SKM-1 treated with dmso at 0.1 percent for 144 hours (cell line): Measurements from ENCODE around the gene CALCB.

Source experiments
- DNase-seq: peaks from one replicate; lab custom pipeline; 2025; ENCODE audit not compliant: unreplicated experiment; lab: John Stamatoyannopoulos, UW

Gene CALCB

DNA sequence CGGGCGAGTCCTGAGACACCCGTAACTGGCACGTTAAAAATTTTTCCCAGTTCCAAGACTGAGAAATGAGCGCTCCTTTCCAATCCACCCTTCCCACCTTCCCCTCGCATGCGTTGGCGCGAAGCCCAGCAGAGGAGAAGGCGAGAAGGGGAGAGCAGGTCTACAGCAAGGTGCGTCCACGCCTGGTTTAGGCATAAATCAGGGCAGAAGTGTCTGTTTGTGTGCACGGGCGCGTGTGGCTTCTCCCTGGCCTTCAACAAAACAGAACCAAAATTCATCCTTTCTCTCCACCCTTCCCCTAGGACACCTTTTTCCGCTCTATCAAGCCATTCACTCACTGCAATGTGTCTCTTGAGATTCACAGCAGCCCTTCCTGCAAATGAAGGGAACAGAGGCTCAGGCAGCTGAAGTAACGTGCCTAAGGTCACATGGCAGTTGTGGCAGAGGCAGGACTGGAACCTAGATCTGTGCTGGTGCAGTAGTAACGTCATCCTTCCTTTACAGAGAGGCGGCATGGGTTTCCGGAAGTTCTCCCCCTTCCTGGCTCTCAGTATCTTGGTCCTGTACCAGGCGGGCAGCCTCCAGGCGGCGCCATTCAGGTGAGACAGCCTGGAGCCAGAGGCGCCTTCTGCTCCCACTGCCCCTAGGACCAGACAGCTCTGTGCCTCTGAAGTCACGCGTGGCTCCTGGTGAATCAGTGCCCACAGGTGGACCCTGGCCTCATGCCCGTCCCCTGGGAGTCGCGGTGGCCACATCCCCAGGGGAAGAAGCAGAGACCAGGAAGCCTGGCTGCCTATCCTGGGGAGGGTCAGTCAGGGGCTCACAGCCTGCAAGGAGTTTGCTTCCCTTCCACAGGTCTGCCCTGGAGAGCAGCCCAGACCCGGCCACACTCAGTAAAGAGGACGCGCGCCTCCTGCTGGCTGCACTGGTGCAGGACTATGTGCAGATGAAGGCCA is 1.1 kb downstream of the CALCB start:
- peak; percentile 93 for DNase-seq

- no peak for DNase-seq
Observed at GRCh38 chr11:15075162-15075526, 1.8 kb downstream of the CALCB start.

DNA sequence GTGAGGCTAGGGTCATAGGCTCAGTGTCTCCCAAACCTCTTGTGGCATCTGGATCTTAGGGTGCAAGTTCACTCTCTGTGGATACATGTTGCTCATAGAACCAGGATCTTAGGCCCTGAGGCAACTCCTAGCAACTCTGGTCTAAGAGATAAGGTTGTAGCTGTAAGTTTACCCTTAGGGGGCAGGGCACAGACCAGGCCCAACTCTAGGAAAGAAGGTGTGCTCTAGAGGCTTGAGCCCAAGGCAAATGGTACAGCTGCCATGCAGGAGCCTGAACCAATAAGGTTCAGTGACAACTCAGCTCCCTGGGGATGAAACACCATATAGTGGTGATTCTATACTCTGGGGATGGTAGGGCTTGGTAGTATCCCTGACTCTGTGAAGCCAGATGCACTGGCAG is 17.8 kb downstream of the CALCB start:
- DNase-seq = no peak

DNA sequence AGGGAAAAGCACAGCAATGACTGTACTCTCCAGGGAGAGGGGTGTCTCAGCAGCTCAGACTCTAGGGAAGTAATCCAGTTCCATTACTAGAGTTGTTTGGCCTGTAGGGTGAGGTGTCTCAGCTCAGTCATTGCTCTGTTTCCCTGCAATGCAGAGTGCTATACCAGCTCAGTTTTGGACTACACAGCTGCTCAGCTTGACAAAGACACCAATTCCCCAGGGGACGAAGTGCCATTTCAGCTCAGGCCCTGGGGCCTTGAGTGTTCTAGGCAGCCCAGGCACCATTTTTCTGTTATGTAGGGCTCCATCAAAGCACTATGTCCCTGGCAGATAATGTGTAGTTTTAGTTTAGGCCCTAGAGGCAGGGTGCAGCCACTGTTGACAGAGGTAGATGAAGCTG is 18.2 kb downstream of the CALCB start:
- DNase-seq = no peak

- DNase-seq = peak; percentile 21
Observed at GRCh38 chr11:15093432-15093831, 20.0 kb downstream of the CALCB start.

DNA sequence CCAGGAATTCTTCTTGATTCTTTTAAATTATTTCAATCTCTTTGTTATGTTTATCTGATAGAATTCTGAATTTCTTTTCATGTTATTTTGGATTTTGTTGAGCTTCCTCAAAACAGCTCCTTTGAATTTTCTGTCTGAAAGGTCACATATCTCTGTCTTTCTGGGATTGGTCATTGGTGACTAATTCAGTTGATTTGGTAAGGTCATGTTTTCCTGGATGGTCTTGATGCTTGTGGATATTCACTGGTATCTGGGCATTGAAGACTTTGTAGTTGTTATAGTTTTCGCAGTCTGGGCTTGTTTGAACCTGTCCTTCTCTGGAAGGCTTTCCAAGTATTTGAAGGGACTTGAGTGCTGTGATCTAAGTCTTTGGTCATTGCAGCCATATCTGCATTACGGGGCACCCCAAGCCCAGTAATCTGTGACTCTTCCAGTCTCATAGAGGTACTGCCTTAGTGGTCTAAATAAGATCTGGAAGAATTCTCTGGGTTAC is 22.4 kb downstream of the CALCB start:
- DNase-seq = no peak

GRCh38 chr11:15097411-15097810 is 24.0 kb downstream of the CALCB start:
- no peak for DNase-seq

- DNase-seq = no peak
Observed at GRCh38 chr11:15099267-15099666, 25.9 kb downstream of the CALCB start.

DNA sequence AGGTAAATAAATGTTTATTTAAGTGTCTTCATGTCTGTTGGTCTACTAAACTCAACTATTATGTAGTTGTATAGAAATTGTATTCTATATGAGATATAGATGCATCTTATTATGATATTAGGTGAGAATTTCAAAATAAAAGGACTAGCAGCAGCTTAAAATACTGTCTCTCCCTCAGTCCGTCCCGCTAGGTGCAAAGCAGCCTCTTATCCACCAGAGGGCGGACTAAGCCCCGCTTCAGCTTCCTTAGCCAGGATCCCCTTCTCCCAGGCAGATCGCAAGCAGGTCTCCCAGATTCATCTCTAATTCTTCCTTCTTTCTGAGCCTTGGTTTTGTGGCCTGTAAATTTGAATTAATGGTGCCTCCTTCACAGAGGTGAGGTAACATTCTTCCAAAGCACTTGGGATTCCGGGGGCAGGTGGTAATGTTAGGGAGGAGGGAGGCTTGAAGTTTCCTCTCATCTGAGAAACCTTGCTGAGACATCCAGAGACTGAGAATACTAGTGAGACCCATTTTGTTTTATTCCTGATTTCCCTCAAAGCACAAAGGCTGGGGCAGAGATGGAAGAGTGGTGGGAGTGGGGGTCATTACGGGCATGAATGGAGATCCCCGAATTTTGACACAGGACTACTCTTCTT is 27.8 kb downstream of the CALCB start:
- peak; percentile 66 for DNase-seq

DNA sequence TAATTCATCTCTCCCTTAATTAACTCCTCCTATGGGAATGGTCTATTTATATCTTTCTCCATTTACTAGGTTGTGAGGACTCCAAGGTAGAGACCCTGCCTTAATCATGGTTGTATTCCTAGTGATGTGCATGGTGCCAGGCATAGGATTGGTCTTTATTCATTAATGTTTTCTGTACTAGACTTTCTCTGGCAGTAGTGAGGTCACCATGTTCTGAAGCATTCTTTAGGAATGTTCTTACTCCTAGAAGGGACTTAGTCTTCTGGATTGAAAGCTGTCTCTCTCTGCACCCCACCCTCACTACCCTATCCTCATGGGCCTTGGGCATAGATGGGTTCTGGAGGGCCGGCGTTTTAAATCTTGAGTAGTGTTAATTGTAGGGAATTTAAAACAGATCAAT is 30.8 kb downstream of the CALCB start:
- no peak for DNase-seq

GRCh38 chr11:15106201-15106965 is 33.0 kb downstream of the CALCB start:
- no peak for DNase-seq

DNA sequence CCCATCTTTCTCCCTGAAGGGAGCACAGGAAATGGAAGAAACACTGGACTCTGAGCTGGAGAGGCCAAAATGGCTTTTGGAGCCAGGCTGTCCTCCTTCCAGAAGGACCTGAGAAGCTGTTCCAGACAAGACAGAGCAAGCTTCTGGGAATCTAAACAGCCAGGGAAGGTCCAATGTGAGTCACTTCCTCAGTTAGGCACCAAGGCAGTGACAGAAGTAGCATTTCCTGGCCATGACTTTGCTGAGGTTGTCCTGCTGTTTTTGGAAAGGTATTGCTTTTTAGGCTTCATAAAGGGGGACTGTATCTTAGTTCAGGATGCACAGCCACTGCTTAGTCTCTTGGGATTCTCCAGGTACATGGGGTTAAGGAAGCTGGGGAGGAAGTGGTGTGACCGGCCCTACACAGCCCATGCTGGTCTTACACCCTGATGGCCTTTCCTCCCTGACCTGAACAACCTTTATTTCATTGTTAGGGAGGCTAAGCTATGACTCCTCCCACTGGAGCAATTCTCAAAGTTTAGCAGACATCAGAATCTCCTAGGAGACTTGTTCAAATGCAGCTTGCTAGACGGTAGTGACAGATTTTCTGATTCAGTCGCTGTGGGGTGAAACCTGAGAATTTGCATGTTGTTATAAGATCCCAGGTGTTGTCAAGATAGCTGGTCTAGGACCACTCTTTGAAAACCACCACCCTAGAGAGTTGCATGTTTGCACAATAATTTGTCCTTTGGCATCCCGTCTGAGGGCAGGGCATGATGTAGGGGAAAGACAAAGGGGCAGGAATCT is 34.5 kb downstream of the CALCB start:
- DNase-seq = no peak

DNA sequence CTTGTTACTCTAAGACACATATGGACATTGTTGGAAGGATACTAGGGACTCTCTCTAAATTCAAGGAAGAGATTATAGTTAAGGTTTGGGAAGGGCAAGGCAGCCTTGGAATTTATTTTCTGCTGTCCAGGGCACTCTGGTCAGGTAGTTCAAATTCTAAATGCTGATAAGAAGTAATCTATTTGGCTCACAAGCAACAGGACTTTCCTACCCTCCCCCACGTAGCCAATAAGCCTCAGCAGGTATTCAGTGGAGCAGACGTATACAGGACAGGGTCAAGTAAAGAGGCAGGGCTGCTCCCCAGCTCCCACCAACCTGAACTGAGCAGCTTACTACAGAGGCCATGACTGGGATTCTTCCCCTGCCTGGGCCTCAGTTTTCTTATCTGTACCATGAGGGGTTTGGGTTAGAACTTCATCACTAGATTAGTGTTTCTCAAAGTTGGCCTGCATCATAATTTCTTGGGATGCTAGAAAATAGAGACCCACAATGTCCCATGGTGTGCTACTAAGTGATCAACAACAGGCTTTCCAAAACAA is 35.3 kb downstream of the CALCB start:
- DNase-seq = no peak

GRCh38 chr11:15109602-15110001 is 36.2 kb downstream of the CALCB start:
- no peak for DNase-seq

DNA sequence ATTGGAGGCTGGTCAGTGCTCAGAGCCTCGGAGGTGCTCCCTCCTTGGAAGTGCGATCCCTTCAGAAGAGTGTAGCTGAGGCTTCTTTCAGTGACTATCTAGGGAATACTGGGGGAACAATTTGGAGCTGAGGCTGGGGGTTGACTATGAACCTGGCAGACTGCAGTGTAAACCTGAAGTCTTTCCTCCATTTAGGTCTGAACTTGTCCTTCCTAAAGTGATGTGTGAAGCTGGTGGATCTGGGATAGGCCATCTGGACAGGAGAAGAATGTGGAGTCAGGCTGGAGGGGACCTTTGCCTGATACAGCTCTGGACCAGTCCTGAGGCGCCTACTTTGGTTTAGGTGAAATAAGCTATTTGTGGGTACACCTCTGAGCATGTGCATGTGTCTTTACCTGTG is 37.8 kb downstream of the CALCB start:
- DNase-seq = no peak

DNA sequence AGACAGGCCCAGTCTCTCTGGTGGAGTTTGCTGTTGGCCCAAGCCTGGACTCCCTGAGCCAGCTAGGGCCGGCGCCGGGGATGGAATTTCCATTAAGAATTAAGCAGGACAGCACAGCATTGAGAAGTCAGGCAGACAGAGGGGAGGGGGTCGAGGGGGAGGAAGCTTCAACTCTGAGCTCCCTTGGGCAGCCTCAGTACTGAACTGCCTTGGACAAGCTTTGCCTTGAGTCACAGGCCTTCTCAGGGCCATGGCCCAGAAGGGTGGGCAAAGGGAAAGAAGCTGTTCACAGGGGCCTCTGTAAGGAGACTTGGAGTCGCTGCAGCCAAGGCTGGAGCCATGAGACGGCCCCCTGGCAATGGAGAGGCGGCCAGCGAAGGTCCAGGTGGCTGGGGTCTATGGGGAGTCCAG is 38.7 kb downstream of the CALCB start:
- no peak for DNase-seq

DNA sequence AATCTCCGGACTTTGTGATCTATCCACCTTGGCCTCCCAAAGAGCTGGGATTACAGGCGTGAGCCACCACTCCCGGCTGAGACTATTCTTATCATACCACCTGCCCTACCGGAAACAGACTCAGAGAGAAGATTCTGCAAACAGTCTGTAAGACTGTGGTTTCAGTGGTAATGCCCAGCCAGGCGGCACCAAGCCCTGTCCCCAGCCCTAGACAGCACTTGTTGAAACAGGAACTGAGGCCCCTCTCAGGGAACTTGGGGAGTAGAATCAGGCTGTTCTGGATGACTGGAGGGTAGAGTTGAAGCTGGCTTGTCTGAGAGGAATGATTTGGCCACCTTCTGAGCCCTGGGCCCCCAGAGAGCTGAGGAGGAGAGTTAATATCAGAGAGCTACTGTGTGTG is 40.0 kb downstream of the CALCB start:
- peak; percentile 94 for DNase-seq

GRCh38 chr11:15114501-15115475 is 41.4 kb downstream of the CALCB start, which contains the start of gene INSC:
TSS of gene INSC (plus strand) at chr11:15114923. CDS start at chr11:15149175, 34,252 bp downstream.
- DNase-seq = no peak

DNA sequence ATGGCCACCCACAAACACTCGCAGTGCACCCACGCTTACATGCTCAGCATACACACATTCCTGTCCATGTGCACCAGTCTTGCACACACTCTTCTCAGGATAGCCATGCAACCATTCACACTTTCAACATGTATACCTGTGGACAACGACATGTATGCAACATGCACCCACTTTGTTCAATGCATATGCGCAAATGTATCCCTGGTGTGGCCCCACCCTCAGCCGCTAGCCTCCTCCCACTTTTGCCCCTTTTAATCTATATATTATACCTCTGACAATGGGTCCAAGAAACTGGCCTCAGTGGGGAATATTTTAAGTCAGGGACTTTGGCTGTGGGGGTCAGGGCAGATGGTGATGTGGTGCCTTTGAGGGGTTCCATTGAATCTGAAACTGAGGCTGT is 42.3 kb downstream of the CALCB start:
- no peak for DNase-seq
